GM18520 (cell line): Measurements from ENCODE around the gene WFDC9.
"Not testable (repeated sequence)": the region's sequence is repeated elsewhere in the genome, so short reads cannot be mapped to it uniquely, and the experiment has no call there.

Experiments
- ATAC-seq: cut with Tn5 transposase; IDR thresholded peaks from one replicate; pipeline ENCODE4 v1.9.1; 2021; ENCODE audit not compliant: unreplicated experiment

Gene WFDC9

GRCh38 chr20:45593498-45593897, 37.6 kb downstream of the WFDC9 start:
- ATAC-seq, result no peak

DNA sequence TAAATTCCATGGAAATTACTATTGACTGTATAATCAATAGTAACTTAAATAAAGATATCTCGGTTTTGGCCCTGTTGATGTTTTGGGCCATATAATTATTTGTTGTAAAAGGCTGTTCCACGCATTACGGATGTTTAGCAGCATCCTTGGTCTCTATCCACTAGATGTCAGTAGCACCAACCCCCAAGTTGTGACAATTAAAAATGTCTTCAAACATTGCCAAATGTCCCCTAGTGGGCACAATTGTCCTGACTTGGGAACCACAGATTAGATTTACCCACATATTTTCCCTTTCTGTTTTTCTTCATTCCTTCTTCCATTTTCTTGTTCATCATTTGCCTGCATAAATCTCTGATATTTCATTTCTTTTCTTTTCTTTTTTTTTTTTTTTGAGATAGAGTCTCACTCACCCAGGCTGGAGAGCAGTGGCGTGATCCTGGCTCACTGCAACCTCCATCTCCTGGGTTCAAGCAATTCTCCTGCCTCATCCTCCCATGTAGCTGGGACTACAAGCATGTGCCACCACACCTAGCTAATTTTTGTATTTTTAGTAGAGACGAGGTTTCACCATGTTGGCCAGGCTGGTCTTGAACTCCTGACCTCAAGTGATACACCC, 38.4 kb downstream of the WFDC9 start:
- no peak for ATAC-seq

DNA sequence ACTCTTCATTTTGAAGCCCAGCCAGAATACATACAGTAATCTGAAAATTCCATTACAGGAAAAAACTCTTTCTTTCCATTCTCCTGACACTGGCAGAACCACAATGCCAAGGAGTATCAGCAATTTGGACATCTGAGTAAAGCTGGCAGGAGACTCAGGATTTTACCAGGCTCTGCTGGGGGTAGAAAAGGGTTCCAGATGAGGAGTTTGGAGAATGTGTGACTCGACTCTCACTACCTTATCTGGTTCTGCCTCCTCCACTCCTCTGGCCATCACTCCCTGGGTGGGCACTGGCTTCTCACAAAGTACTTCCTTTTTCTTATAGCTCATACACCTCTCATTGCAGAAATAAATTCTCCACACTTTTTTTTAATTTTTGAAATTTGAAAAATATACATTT, 41.4 kb downstream of the WFDC9 start:
- ATAC-seq, result no peak

- ATAC-seq, result no peak
These were observed 42.3 kb downstream of the WFDC9 start for GRCh38 chr20:45588800-45589199.

GRCh38 chr20:45585986-45586385, 45.1 kb downstream of the WFDC9 start:
- ATAC-seq, result not testable (repeated sequence)

- ATAC-seq, result not testable (repeated sequence)
These were observed 46.8 kb downstream of the WFDC9 start for GRCh38 chr20:45584294-45584693.

- no peak for ATAC-seq
These were observed 47.6 kb downstream of the WFDC9 start for GRCh38 chr20:45583502-45583901.

DNA sequence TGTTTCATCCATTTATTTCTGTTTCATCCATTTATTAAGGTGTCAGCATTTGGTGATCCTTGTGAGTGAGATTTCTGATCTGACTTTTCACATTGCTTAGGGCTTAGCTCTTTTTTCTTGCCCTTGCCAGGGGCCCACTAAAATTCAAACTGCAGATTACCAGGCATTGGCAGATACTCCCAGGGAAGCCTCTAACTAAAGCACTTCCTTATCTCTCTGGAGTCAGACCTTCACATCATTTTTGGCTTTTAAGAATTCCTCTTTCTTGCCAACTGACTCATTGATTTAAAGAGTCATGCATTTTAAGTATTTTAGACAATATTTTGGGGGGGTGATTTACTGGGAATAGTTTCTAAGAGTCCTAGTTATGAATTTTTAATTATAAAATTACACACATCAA, 49.4 kb downstream of the WFDC9 start:
- ATAC-seq, result no peak

DNA sequence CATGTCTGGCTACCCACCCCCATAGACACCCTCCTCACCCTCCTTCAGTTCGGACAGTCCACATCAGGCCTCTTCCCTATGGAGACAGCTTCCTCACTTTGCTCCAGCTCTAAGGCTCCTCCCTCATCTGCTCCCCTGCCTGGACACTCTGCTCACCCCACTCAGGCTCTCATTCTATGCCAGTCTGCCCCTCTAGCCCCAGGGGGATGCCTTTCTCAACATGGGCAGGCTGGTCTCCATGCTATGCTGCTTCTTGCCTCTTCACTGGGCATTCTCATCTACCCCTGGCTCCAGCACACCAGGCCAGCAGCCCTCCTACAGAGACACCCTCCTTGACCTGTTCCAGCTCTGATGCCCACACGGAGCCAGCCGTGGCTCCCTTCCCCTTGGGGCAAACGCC, 51.9 kb downstream of the WFDC9 start, which contains the start of gene WFDC8:
Gene WFDC8, minus strand, starts transcription at position 101 of the 400 bp plus-strand sequence. Its CDS starts 37 bp downstream, at position 64.
- no peak for ATAC-seq

DNA sequence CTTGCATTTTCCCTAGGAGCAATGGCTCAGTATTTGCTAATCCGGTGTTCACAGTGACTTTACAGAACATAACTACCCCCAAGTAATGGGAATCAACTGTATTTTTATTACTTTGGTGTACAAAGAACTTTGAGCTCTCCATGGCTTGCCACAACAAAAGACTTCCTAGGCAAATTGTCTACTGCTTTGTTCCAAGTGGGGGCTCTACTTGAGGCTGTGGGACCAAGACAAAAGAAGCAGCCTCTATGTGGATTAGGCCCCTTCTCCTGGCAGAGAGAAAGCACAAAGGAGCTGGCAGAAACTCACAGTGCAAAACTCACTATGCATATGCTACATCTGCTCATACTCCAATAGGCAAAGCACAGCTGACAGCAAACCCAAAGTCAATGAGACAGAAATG, 52.9 kb downstream of the WFDC9 start:
- no peak for ATAC-seq

GRCh38 chr20:45576995-45577394, 54.1 kb downstream of the WFDC9 start:
- no peak for ATAC-seq

- no peak for ATAC-seq
These were observed 55.2 kb downstream of the WFDC9 start for GRCh38 chr20:45575931-45576330.

- ATAC-seq, result not testable (repeated sequence)
These were observed 61.4 kb downstream of the WFDC9 start for GRCh38 chr20:45569650-45570049.

- ATAC-seq, result no peak
These were observed 66.3 kb downstream of the WFDC9 start for GRCh38 chr20:45564760-45565276.
